Effector memory CD4-positive, alpha-beta T cell (primary cell): ENCODE results near the gene HYLS1.

Experiments
- DNase-seq, 3 donors: peaks; one replicate each; pipeline ENCODE4 v3.0.0-alpha.2; 2020
- H3K27ac ChIP-seq: 2 replicates; pipeline ENCODE4 v1.7.0; 2013; ENCODE audit warnings: mild to moderate bottlenecking, low read length, moderate library complexity; ENCODE audit not compliant: insufficient read depth, poor library complexity, severe bottlenecking
- H3K27me3 ChIP-seq: replicated peaks from 2 replicates; pipeline ENCODE4 v1.7.0; 2013; ENCODE audit warnings: mild to moderate bottlenecking, low read length; ENCODE audit not compliant: insufficient read depth, control insufficient read depth, poor library complexity, severe bottlenecking
- H3K36me3 ChIP-seq: 2 replicates; pipeline ENCODE4 v1.7.0; 2013; ENCODE audit warnings: mild to moderate bottlenecking, low read length, moderate library complexity; ENCODE audit not compliant: control insufficient read depth, insufficient read depth
- H3K4me1 ChIP-seq: 2 replicates; pipeline ENCODE4 v1.7.0; 2013; ENCODE audit warnings: low read length, mild to moderate bottlenecking; ENCODE audit not compliant: control insufficient read depth, insufficient read depth, poor library complexity, severe bottlenecking
- H3K4me3 ChIP-seq: 2 replicates; pipeline ENCODE4 v1.7.0; 2013; ENCODE audit warnings: low read length, low read depth, mild to moderate bottlenecking; ENCODE audit not compliant: insufficient read depth, poor library complexity, severe bottlenecking
- H3K9me3 ChIP-seq: 2 replicates; pipeline ENCODE4 v1.7.0; 2013; ENCODE audit warnings: mild to moderate bottlenecking, low read length, moderate library complexity; ENCODE audit not compliant: control insufficient read depth

Gene HYLS1

GRCh38 chr11:125923012-125923579, 35.6 kb downstream of the HYLS1 start:
- Histone ChIP-seq H3K4me1 (no peaks in the 10 kb centered on the region), H3K9me3 (no peaks in the 10 kb centered on the region), H3K4me3 (no peak overlapping the region), H3K36me3 (no peaks in the 10 kb centered on the region), H3K27ac (no peak overlapping the region), H3K27me3 (no peaks in the 10 kb centered on the region)
- peak in 1 of 3 donors; percentile 27 for DNase-seq

GRCh38 chr11:125923633-125924032, 36.2 kb downstream of the HYLS1 start:
- no peaks in the 10 kb centered on the region for H3K27me3 ChIP-seq
- DNase-seq = no peak
- H3K9me3 ChIP-seq = no peaks in the 10 kb centered on the region
- no peaks in the 10 kb centered on the region for H3K36me3 ChIP-seq
- H3K4me1 ChIP-seq = no peaks in the 10 kb centered on the region
- no peak overlapping the region for H3K4me3 ChIP-seq
- no peak overlapping the region for H3K27ac ChIP-seq

GRCh38 chr11:125924384-125925007, 37.0 kb downstream of the HYLS1 start:
- no peak overlapping the region for H3K4me3 ChIP-seq
- no peaks in the 10 kb centered on the region for H3K9me3 ChIP-seq
- H3K4me1 ChIP-seq = no peaks in the 10 kb centered on the region
- no peaks in the 10 kb centered on the region for H3K27me3 ChIP-seq
- DNase-seq = no peak
- no peak overlapping the region for H3K27ac ChIP-seq
- no peaks in the 10 kb centered on the region for H3K36me3 ChIP-seq

- Histone ChIP-seq H3K27me3 (no peaks in the 10 kb centered on the region), H3K9me3 (no peaks in the 10 kb centered on the region)
Measured at GRCh38 chr11:125925247-125925740, 37.8 kb downstream of the HYLS1 start.

GRCh38 chr11:125925804-125926203, 38.3 kb downstream of the HYLS1 start:
- DNase-seq = no peak
- Histone ChIP-seq H3K36me3 (no peaks in the 10 kb centered on the region), H3K4me3 (no peak overlapping the region), H3K27ac (no peak overlapping the region), H3K9me3 (no peaks in the 10 kb centered on the region), H3K27me3 (no peaks in the 10 kb centered on the region), H3K4me1 (no peaks in the 10 kb centered on the region)

More at GRCh38 chr11:125925247-125925740, 37.8 kb downstream of the HYLS1 start:
- Histone ChIP-seq H3K36me3 (no peaks in the 10 kb centered on the region), H3K4me3 (no peak overlapping the region), H3K4me1 (no peaks in the 10 kb centered on the region), H3K27ac (no peak overlapping the region)
- DNase-seq = no peak

GRCh38 chr11:125926682-125927081, 39.2 kb downstream of the HYLS1 start:
- DNase-seq = no peak
- Histone ChIP-seq H3K27ac (no peak overlapping the region), H3K9me3 (no peaks in the 10 kb centered on the region), H3K4me3 (no peak overlapping the region), H3K36me3 (no peaks in the 10 kb centered on the region), H3K27me3 (no peaks in the 10 kb centered on the region), H3K4me1 (no peaks in the 10 kb centered on the region)

- Histone ChIP-seq H3K4me1 (no peaks in the 10 kb centered on the region), H3K27ac (no peak overlapping the region), H3K4me3 (no peak overlapping the region), H3K27me3 (no peaks in the 10 kb centered on the region), H3K36me3 (no peaks in the 10 kb centered on the region), H3K9me3 (no peaks in the 10 kb centered on the region)
- DNase-seq = no peak
Measured at GRCh38 chr11:125929445-125930075, 42.1 kb downstream of the HYLS1 start.

GRCh38 chr11:125930076-125930450, 42.6 kb downstream of the HYLS1 start:
- no peaks in the 10 kb centered on the region for H3K9me3 ChIP-seq
- no peak overlapping the region for H3K27ac ChIP-seq
- no peaks in the 10 kb centered on the region for H3K27me3 ChIP-seq
- no peak for DNase-seq
- no peaks in the 10 kb centered on the region for H3K36me3 ChIP-seq
- no peaks in the 10 kb centered on the region for H3K4me1 ChIP-seq
- H3K4me3 ChIP-seq = no peak overlapping the region

GRCh38 chr11:125931116-125931515, 43.6 kb downstream of the HYLS1 start:
- no peaks in the 10 kb centered on the region for H3K9me3 ChIP-seq
- no peak for DNase-seq
- no peaks in the 10 kb centered on the region for H3K36me3 ChIP-seq
- no peaks in the 10 kb centered on the region for H3K4me1 ChIP-seq
- H3K27me3 ChIP-seq = no peaks in the 10 kb centered on the region
- no peak overlapping the region for H3K4me3 ChIP-seq
- H3K27ac ChIP-seq = no peak overlapping the region

- no peak for DNase-seq
- no peaks in the 10 kb centered on the region for H3K9me3 ChIP-seq
- no peak overlapping the region for H3K4me3 ChIP-seq
Measured at GRCh38 chr11:125931668-125932067, 44.2 kb downstream of the HYLS1 start.

More at GRCh38 chr11:125931668-125932067, 44.2 kb downstream of the HYLS1 start:
- Histone ChIP-seq H3K27ac (no peak overlapping the region), H3K36me3 (no peaks in the 10 kb centered on the region), H3K4me1 (no peaks in the 10 kb centered on the region), H3K27me3 (no peaks in the 10 kb centered on the region)
